IMR-90 (cell line): Measurements from ENCODE around the gene FAM89B. TPM values are rescaled to one million over a fixed set of nuclear protein-coding genes. Genes with fewer than 3 reads are reported as not detected.
"Not testable (repeated sequence)": the region's sequence is repeated elsewhere in the genome, so short reads cannot be mapped to it uniquely, and the experiment has no call there.

Source experiments
- ATAC-seq: fragments of 200-7000 bp; cut with Tn5 transposase; 2 replicates; pipeline ENCODE4 v1.9.1; 2020; ENCODE audit warnings: low read depth, mild to moderate bottlenecking, moderate library complexity
- BruUV-seq: library from RNA; stranded (reverse); fragments of 400-500 nt; replicated peaks from 2 replicates; lab custom pipeline; 2021; lab: Mats Ljungman, UMichigan
- CTCF ChIA-PET: fragments of 300-600 bp; formaldehyde crosslinking; extraction: SDS; loops from one replicate; lab custom pipeline; 2021; ENCODE audit warnings: antibody characterized with exemption; lab: Yijun Ruan, JAX
- POLR2A ChIA-PET: fragments of 300-600 bp; sonication (Branson Sonifier 250); formaldehyde crosslinking; loops from one replicate; lab custom pipeline; 2022; ENCODE audit warnings: antibody characterized with exemption; ENCODE audit not compliant: unreplicated experiment; lab: Charles Lee
- DNase-seq: peaks from one replicate; pipeline ENCODE4 v3.0.0; 2013
- H2AFZ ChIP-seq: replicated peaks from 2 replicates; pipeline ENCODE3; 2013; ENCODE audit warnings: low read length, mild to moderate bottlenecking; ENCODE audit not compliant: poor library complexity
- H2AK5ac ChIP-seq: 2 replicates; pipeline ENCODE4 v1.6.1; 2013; ENCODE audit warnings: low read depth, low read length, inconsistent platforms
- H2AK9ac ChIP-seq: replicated peaks from 2 replicates; pipeline ENCODE3; 2013; ENCODE audit warnings: mild to moderate bottlenecking, low read depth, low read length, moderate library complexity; ENCODE audit not compliant: poor library complexity
- H2BK120ac ChIP-seq: 2 replicates; pipeline ENCODE4 v1.6.1; 2013; ENCODE audit warnings: low read depth, low read length, inconsistent platforms
- H2BK15ac ChIP-seq: 3 replicates; pipeline ENCODE4 v1.6.1; 2013; ENCODE audit warnings: low read depth, low read length, inconsistent platforms
- H2BK20ac ChIP-seq: 2 replicates; pipeline ENCODE4 v1.6.1; 2013; ENCODE audit warnings: low read depth, mild to moderate bottlenecking, inconsistent platforms, low read length, moderate library complexity
- H2BK5ac ChIP-seq: 2 replicates; pipeline ENCODE4 v1.6.1; 2013; ENCODE audit warnings: mild to moderate bottlenecking, low read depth, low read length, inconsistent platforms; ENCODE audit not compliant: poor library complexity, severe bottlenecking
- H3K14ac ChIP-seq: replicated peaks from 2 replicates; pipeline ENCODE4 v1.6.1; 2013; ENCODE audit warnings: low read depth, low read length, inconsistent platforms
- H3K18ac ChIP-seq: 2 replicates; pipeline ENCODE4 v1.6.1; 2013; ENCODE audit warnings: low read depth, low read length, control low read depth
- H3K23ac ChIP-seq: 2 replicates; pipeline ENCODE4 v1.6.1; 2013; ENCODE audit warnings: low read depth, low read length, inconsistent platforms
- H3K27ac ChIP-seq: 2 replicates; pipeline ENCODE4 v1.5.1; 2013; ENCODE audit warnings: mild to moderate bottlenecking, control low read depth, low read length; ENCODE audit not compliant: insufficient read depth
- H3K27me3 ChIP-seq: 2 replicates; pipeline ENCODE4 v1.6.1; 2013; ENCODE audit warnings: low read length; ENCODE audit not compliant: control insufficient read depth, insufficient read depth
- H3K36me3 ChIP-seq: 2 replicates; pipeline ENCODE4 v1.6.1; 2013; ENCODE audit warnings: low read length, mixed read lengths; ENCODE audit not compliant: control insufficient read depth, insufficient read depth
- H3K4ac ChIP-seq: 2 replicates; pipeline ENCODE4 v1.6.1; 2013; ENCODE audit warnings: low read depth, low read length, inconsistent platforms
- H3K4me1 ChIP-seq: 2 replicates; pipeline ENCODE4 v1.6.1; 2013; ENCODE audit warnings: low read length, mixed read lengths; ENCODE audit not compliant: control insufficient read depth, insufficient read depth
- H3K4me2 ChIP-seq: 2 replicates; pipeline ENCODE4 v1.6.1; 2013; ENCODE audit warnings: low read depth, mild to moderate bottlenecking, control low read depth, low read length, moderate library complexity
- H3K4me3 ChIP-seq: 2 replicates; pipeline ENCODE4 v1.5.1; 2013; ENCODE audit warnings: low read depth, mild to moderate bottlenecking, control low read depth, low read length, moderate library complexity; ENCODE audit not compliant: insufficient read depth
- H3K56ac ChIP-seq: 2 replicates; pipeline ENCODE4 v1.6.1; 2013; ENCODE audit warnings: low read length, inconsistent platforms; ENCODE audit not compliant: insufficient read depth; ENCODE audit errors: extremely low read depth
- H3K79me1 ChIP-seq, 2 experiments: 2 replicates each; pipeline ENCODE4 v1.6.1; 2013; ENCODE audit warnings: low read length in 2 of 2, inconsistent platforms in 1 of 2, low read depth in 1 of 2
- H3K9ac ChIP-seq: 2 replicates; pipeline ENCODE4 v1.6.1; 2013; ENCODE audit warnings: low read depth, low read length, control low read depth
- H3K9me1 ChIP-seq: 2 replicates; pipeline ENCODE4 v1.6.1; 2013; ENCODE audit warnings: low read length, inconsistent platforms; ENCODE audit not compliant: insufficient read depth
- H3K9me3 ChIP-seq: 2 replicates; pipeline ENCODE4 v1.6.1; 2013; ENCODE audit warnings: low read length; ENCODE audit not compliant: control insufficient read depth, insufficient read depth
- H4K20me1 ChIP-seq: 2 replicates; pipeline ENCODE4 v1.6.1; 2013; ENCODE audit warnings: low read length, inconsistent platforms; ENCODE audit not compliant: insufficient read depth
- H4K5ac ChIP-seq: 2 replicates; pipeline ENCODE4 v1.6.1; 2013; ENCODE audit warnings: mild to moderate bottlenecking, low read depth, low read length, control low read depth
- H4K8ac ChIP-seq, 2 experiments: 2 replicates each; pipeline ENCODE4 v1.6.1; 2013; ENCODE audit warnings: low read depth in 2 of 2, low read length in 2 of 2, control low read depth in 1 of 2, inconsistent platforms in 1 of 2
- H4K91ac ChIP-seq: 2 replicates; pipeline ENCODE4 v1.6.1; 2013; ENCODE audit warnings: low read depth, low read length, inconsistent platforms; ENCODE audit not compliant: insufficient read depth
- CEBPB ChIP-seq: IDR thresholded peaks from 2 replicates; pipeline ENCODE4 v1.6.1; 2012; ENCODE audit warnings: low read depth, low read length, improper control_type of control experiment
- MAFK ChIP-seq: IDR thresholded peaks from 2 replicates; pipeline ENCODE4 v1.6.1; 2012; ENCODE audit warnings: low read depth, low read length, improper control_type of control experiment
- MXI1 ChIP-seq: IDR thresholded peaks from 2 replicates; pipeline ENCODE4 v1.6.1; 2012; ENCODE audit warnings: low read depth, mild to moderate bottlenecking, low read length, moderate library complexity, borderline replicate concordance
- NFE2L2 ChIP-seq: fragments of 150-350 bp; IDR thresholded peaks from 2 replicates; pipeline ENCODE4 v1.6.1; 2016; ENCODE audit warnings: low read depth, mild to moderate bottlenecking, low read length
- POLR2A ChIP-seq: IDR thresholded peaks from 2 replicates; pipeline ENCODE4 v1.6.1; 2012; ENCODE audit warnings: mild to moderate bottlenecking, low read depth, low read length
- RAD21 ChIP-seq: IDR thresholded peaks from 2 replicates; pipeline ENCODE4 v1.6.1; 2012; ENCODE audit warnings: low read length, improper control_type of control experiment
- RFX5 ChIP-seq: IDR thresholded peaks from 2 replicates; pipeline ENCODE4 v1.8.0; 2012; ENCODE audit warnings: low read depth, mild to moderate bottlenecking, low read length, moderate library complexity
- WGBS, 2 experiments: methylation state at CpG; one replicate each; pipeline versions ENCODE4 v1.1.5 to v1.1.7; 2013; ENCODE audit warnings: missing lambda C conversion rate in 2 of 2; ENCODE audit not compliant: insufficient read length in 1 of 2; ENCODE audit errors: extremely low coverage in 2 of 2; 5-methylcytosine and 5-hydroxymethylcytosine counted together
- dilution Hi-C: fragments of 300-500 bp; cut with HindIII; formaldehyde crosslinking; loops from one replicate; pipeline ENCODE4 v1.14.3; 2018; ENCODE audit warnings: low sequenced_read_pairs; ENCODE audit not compliant: unreplicated experiment
- in situ Hi-C: fragments of 300-500 bp; cut with MboI; formaldehyde crosslinking; loops from 3 replicates; pipeline ENCODE4 v1.14.3; 2019; ENCODE audit warnings: low sequenced_read_pairs, inconsistent platforms, mixed read lengths
- intact Hi-C: fragments of 100-400 bp; cut with micrococcal nuclease; formaldehyde crosslinking; loops from 2 replicates; pipeline ENCODE4 v1.10.0; 2022
- polyA plus RNA-seq, 3 experiments: library from polyadenylated mRNA; depleted of rRNA; stranded (reverse); fragments of >200 nt; gene quantifications; 2 replicates each; pipeline ENCODE4 v1.2.3, GENCODE V29; 2012; ENCODE audit warnings: low replicate concordance in 1 of 3
- total RNA-seq: library from RNA; depleted of rRNA; stranded (reverse); fragments of >200 nt; gene quantifications from 2 replicates; pipeline ENCODE4 v1.2.3, GENCODE V29; 2012

The FAM89B gene
- total and polyA plus RNA-seq, 2 of the 4 experiments (the other 2 are of a cell fraction) = 12.0 to 65.5 TPM

DNA sequence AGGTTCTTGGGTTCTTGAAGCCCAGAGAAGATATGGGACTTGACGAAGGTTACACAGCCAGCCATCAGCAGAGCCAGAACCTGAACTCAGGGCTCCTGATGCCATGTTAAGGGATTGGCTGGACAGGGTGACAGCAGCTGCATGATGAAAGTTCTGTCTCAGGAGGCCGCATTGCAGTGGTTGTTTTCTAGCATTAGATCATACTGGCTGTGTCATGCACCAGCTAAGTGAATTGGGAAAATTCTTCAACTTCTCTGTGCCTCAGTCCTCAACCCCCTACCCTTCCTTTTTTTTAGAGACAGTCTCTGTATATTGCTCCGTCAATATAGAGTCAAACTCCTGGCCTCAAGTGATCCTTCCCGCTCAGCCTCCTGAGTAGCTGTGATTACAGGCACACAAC lies 8.7 kb upstream of the FAM89B start:
- CTCF ChIA-PET = no interaction called here
- H2BK20ac ChIP-seq = no peak overlapping the region
- no peak overlapping the region for H3K14ac ChIP-seq
- POLR2A ChIA-PET = no interaction called here
- no peak for ATAC-seq
- no peak overlapping the region for H2BK120ac ChIP-seq
- TF ChIP-seq MXI1 (no peak), MAFK (no peak), RFX5 (no peak), NFE2L2 (no peak), RAD21 (no peak), POLR2A (no peak), CEBPB (no peak)
- H4K8ac ChIP-seq = no peak overlapping the region
- H2AFZ ChIP-seq = no peak overlapping the region
- H3K36me3 ChIP-seq = no peaks in the 10 kb centered on the region
- DNase-seq = peak; percentile 35
- no peak overlapping the region for H4K91ac ChIP-seq
- H3K23ac ChIP-seq = no peak overlapping the region
- H2AK5ac ChIP-seq = no peak overlapping the region
- H3K9ac ChIP-seq = no peak overlapping the region
- H3K4ac ChIP-seq = no peak overlapping the region
- peak overlapping the region; percentile 60 for H2AK9ac ChIP-seq
- WGBS, 2 experiments = 100% methylated on average over 3 of the region's 4 CpGs; no CpG with 5 or more reads in 1 of the 2 experiments
- H3K4me2 ChIP-seq = no peak overlapping the region
- no peaks in the 10 kb centered on the region for H3K27me3 ChIP-seq
- peaks cover 6 to 30% of the 10 kb centered on the region in 2 experiments; a peak in 3 of 4 replicates for H3K79me1 ChIP-seq
- H3K4me1 ChIP-seq = peaks cover 22% of the 10 kb centered on the region
- no peaks in the 10 kb centered on the region for H3K9me3 ChIP-seq
- H3K18ac ChIP-seq = no peak overlapping the region
- dilution Hi-C loops = no loop called here
- no peak overlapping the region for H4K5ac ChIP-seq
- BruUV-seq = no TSS peak
- H3K9me1 ChIP-seq = peaks cover 24% of the 10 kb centered on the region
- H3K27ac ChIP-seq = no peak overlapping the region
- no peak overlapping the region for H3K4me3 ChIP-seq
- H2BK15ac ChIP-seq = no peak overlapping the region
- H2BK5ac ChIP-seq = no peak overlapping the region
- H4K20me1 ChIP-seq = no peaks in the 10 kb centered on the region
- H3K56ac ChIP-seq = no peak overlapping the region
- intact Hi-C loops = no loop called here
- in situ Hi-C loops = no loop called here

DNA sequence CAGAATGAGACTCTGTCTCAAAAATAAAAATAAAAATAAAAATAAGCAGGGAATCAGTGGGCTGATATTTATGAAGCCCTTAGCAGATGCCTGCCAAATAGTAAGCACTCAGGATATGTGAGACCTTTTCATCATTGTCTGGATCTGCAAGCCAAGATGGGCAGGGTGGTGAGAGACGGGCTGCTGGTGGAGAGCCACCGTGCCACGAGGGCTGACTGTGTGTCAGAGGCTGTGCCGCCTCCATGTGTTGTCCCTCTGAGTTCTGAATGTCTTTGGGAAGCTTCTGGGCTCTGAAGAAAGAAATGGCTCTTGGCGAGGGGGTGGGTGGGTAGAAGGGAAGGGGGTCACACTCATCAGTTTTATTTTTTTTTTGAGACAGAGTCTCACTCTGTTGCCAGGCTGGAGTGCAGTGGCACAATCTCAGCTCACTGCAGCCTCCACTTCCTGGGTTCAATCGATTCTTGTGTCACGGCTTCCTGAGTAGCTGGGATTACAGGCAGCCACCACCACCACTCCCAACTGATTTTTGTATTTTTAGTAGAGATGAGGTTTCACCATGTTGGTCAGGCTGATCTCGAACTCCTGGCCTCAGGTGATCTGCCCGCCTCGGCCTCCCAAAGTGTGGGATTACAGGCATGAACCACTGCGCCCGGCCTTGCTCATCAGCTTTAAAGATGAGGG lies 7.3 kb upstream of the FAM89B start:
- DNase-seq, H3K27me3 ChIP-seq, H3K4ac ChIP-seq, H3K4me2 ChIP-seq, intact Hi-C loops, H3K18ac ChIP-seq, H4K91ac ChIP-seq, H3K27ac ChIP-seq, H4K20me1 ChIP-seq, H2BK15ac ChIP-seq, ATAC-seq, H3K9me3 ChIP-seq, H3K36me3 ChIP-seq, H2BK20ac ChIP-seq, H3K23ac ChIP-seq, H2AFZ ChIP-seq, H2BK120ac ChIP-seq, H2AK9ac ChIP-seq, BruUV-seq, H3K9ac ChIP-seq, H3K14ac ChIP-seq, dilution Hi-C loops, H2AK5ac ChIP-seq, H4K8ac ChIP-seq, H3K56ac ChIP-seq, H2BK5ac ChIP-seq, H4K5ac ChIP-seq, H3K4me3 ChIP-seq, in situ Hi-C loops: not testable (repeated sequence)
- Histone ChIP-seq H3K79me1 (peaks cover 13 to 39% of the 10 kb centered on the region in 2 experiments; a peak in 3 of 4 replicates), H3K9me1 (peaks cover 27% of the 10 kb centered on the region), H3K4me1 (peaks cover 20% of the 10 kb centered on the region)
- 73% methylated on average over 3 of the region's 12 CpGs; no CpG with 5 or more reads in 1 of the 2 experiments for WGBS, 2 experiments
- CTCF ChIA-PET = interaction anchor here (1.2 kb wide), 1 partner anchor 24 kb away, joined by 7 read pairs; no protein-coding TSS in a partner anchor
- POLR2A ChIA-PET = interaction anchor here (0.6 to 0.7 kb wide), 2 partner anchors 25 to 143 kb away, joined by 5 to 8 read pairs; partner anchors contain the start of gene NEAT1
